HL-60 (cell line): ENCODE results near the gene TTC31.

Experiments used
- SPI1 ChIP-seq: IDR thresholded peaks from 2 replicates; pipeline ENCODE4 v1.6.1; 2012; ENCODE audit warnings: low read depth, mild to moderate bottlenecking, borderline replicate concordance
- TF ChIP-seq, protein P1 (sequence below): IDR thresholded peaks from 2 replicates; pipeline ENCODE4 v1.6.1; 2012; ENCODE audit warnings: low read depth; ENCODE audit not compliant: insufficient replicate concordance
- TF ChIP-seq, protein P2 (sequence below): IDR thresholded peaks from one replicate; pipeline ENCODE4 v1.5.1; 2011; ENCODE audit warnings: low read length, control low read depth, inconsistent platforms; ENCODE audit not compliant: insufficient read depth

DNA sequence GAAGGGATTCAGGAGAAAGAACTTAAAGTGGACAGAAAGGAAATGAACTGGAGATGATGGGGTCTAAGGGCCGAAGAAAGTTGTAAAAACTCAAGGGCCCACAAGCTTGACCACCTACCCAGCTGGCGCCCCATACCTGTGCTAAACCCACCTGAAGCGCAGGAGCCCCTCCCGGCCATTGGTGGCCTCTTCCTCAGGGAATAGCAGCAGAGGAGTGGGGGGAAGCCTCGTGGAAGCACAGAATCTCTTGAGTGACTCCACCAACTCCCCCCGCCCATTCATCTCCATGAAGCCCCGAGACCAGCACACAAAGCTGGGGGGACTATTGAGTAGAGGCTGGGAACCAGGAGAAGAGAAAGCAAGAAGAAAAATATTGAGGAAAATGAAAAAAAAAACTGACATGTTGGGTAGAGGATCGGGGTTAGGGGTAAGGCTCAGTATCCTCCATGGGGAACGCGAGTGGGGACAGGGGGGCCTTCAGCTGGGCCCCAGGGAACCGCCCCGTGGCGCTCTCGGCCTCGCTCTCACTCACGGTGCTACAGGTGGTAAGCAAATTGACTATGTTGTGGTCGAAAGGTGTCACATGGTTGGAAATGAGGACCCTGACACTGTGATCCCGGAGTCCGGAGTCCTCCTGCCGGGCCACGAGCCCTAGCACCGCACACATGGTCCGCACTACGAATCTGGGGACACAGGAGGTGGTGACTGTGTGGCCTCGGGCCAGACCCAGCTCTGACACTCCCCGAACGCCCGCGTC is 45.9 kb downstream of the TTC31 start:
- TF ChIP-seq SPI1: no peak
- TF ChIP-seq, protein P1, sequence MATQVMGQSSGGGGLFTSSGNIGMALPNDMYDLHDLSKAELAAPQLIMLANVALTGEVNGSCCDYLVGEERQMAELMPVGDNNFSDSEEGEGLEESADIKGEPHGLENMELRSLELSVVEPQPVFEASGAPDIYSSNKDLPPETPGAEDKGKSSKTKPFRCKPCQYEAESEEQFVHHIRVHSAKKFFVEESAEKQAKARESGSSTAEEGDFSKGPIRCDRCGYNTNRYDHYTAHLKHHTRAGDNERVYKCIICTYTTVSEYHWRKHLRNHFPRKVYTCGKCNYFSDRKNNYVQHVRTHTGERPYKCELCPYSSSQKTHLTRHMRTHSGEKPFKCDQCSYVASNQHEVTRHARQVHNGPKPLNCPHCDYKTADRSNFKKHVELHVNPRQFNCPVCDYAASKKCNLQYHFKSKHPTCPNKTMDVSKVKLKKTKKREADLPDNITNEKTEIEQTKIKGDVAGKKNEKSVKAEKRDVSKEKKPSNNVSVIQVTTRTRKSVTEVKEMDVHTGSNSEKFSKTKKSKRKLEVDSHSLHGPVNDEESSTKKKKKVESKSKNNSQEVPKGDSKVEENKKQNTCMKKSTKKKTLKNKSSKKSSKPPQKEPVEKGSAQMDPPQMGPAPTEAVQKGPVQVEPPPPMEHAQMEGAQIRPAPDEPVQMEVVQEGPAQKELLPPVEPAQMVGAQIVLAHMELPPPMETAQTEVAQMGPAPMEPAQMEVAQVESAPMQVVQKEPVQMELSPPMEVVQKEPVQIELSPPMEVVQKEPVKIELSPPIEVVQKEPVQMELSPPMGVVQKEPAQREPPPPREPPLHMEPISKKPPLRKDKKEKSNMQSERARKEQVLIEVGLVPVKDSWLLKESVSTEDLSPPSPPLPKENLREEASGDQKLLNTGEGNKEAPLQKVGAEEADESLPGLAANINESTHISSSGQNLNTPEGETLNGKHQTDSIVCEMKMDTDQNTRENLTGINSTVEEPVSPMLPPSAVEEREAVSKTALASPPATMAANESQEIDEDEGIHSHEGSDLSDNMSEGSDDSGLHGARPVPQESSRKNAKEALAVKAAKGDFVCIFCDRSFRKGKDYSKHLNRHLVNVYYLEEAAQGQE: no peak
- TF ChIP-seq, protein P2, sequence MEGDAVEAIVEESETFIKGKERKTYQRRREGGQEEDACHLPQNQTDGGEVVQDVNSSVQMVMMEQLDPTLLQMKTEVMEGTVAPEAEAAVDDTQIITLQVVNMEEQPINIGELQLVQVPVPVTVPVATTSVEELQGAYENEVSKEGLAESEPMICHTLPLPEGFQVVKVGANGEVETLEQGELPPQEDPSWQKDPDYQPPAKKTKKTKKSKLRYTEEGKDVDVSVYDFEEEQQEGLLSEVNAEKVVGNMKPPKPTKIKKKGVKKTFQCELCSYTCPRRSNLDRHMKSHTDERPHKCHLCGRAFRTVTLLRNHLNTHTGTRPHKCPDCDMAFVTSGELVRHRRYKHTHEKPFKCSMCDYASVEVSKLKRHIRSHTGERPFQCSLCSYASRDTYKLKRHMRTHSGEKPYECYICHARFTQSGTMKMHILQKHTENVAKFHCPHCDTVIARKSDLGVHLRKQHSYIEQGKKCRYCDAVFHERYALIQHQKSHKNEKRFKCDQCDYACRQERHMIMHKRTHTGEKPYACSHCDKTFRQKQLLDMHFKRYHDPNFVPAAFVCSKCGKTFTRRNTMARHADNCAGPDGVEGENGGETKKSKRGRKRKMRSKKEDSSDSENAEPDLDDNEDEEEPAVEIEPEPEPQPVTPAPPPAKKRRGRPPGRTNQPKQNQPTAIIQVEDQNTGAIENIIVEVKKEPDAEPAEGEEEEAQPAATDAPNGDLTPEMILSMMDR: no peak
